Testis (tissue), 3 donors: Measurements from ENCODE around the gene NEXN. TPM values are rescaled to one million over a fixed set of nuclear protein-coding genes. Genes with fewer than 3 reads are reported as not detected.

Source experiments
- DNase-seq: peaks from one replicate; pipeline ENCODE4 v3.0.0-alpha.2; 2019
- H3K27ac ChIP-seq, 2 donors: fragments of 200-600 bp; sonication (generic); one replicate each; pipeline ENCODE4 v1.5.1; 2019
- H3K27me3 ChIP-seq: fragments of 200-600 bp; sonication (generic); one replicate; pipeline ENCODE4 v1.5.1; 2019
- H3K36me3 ChIP-seq: fragments of 200-600 bp; sonication (generic); one replicate; pipeline ENCODE4 v1.5.1; 2017; ENCODE audit warnings: low read depth; ENCODE audit errors: missing control alignments
- H3K4me1 ChIP-seq: fragments of 200-600 bp; sonication (generic); one replicate; pipeline ENCODE4 v1.5.1; 2019
- H3K4me3 ChIP-seq, 2 donors: fragments of 200-600 bp; sonication (generic); one replicate each; pipeline ENCODE4 v1.5.1; 2017 to 2019
- H3K9me3 ChIP-seq: fragments of 200-600 bp; sonication (generic); one replicate; pipeline ENCODE4 v1.5.1; 2017
- CTCF ChIP-seq, 3 experiments: fragments of 450-650 bp in 2 of 3; fragments of 200-600 bp in 1 of 3; sonication (generic) in 1 of 3; IDR thresholded peaks; one replicate each; pipeline ENCODE4 v1.5.1; 2016 to 2019; ENCODE audit warnings: antibody characterized with exemption in 3 of 3, mild to moderate bottlenecking in 2 of 3, moderate library complexity in 1 of 3
- POLR2A ChIP-seq: fragments of 450-650 bp; IDR thresholded peaks from one replicate; pipeline ENCODE4 v1.6.1; 2017; ENCODE audit warnings: antibody characterized with exemption, mild to moderate bottlenecking, moderate library complexity
- WGBS, 2 donors: methylation state at CpG; one replicate each; pipeline ENCODE4 v1.1.5; 2018; 5-methylcytosine and 5-hydroxymethylcytosine counted together
- intact Hi-C: fragments of 100-400 bp; cut with DNase I; formaldehyde crosslinking; loops from one replicate; pipeline ENCODE4 v1.15.1; 2023; ENCODE audit warnings: low total_unique reads
- polyA plus RNA-seq: library from polyadenylated mRNA; stranded (reverse); fragments of 350-450 nt; fragmentation: Illumina TruSeq; extraction: RNeasy Lipid Tissue Mini Kit (QIAGEN cat#74804); gene quantifications from one replicate; pipeline ENCODE4 v1.2.3, GENCODE V29; 2014; ENCODE audit warnings: low read depth, low replicate concordance; ENCODE audit not compliant: insufficient read depth
- total RNA-seq, 2 donors: library from RNA; depleted of rRNA; stranded (reverse); fragments of >200 nt; gene quantifications; one replicate each; pipeline ENCODE4 v1.2.3, GENCODE V29; 2016

Gene NEXN
- total and polyA plus RNA-seq, 3 donors from 2014 or later, result 2.5 to 10.6 (median 4.6) TPM

- Histone ChIP-seq H3K4me3 (no peak overlapping the region), H3K4me1 (peaks cover 23% of the 10 kb centered on the region), H3K9me3 (no peaks in the 10 kb centered on the region), H3K27ac (no peak overlapping the region), H3K36me3 (no peaks in the 10 kb centered on the region), H3K27me3 (no peaks in the 10 kb centered on the region)
- no peak for DNase-seq
- TF ChIP-seq CTCF (IDR thresholded peaks at IDR 0.05) (no peak), POLR2A (no peak)
- intact Hi-C loops, result no loop called here
- WGBS, 2 donors, result 29 to 34% methylated on average over 2 of the region's 2 CpGs
These were observed 87.5 kb downstream of the NEXN start for GRCh38 chr1:77975907-77976306.

GRCh38 chr1:77976433-77977076 is 88.1 kb downstream of the NEXN start:
- Histone ChIP-seq H3K4me3 (peak overlapping the region; percentile 90 to 93), H3K36me3 (no peaks in the 10 kb centered on the region), H3K4me1 (peaks cover 23% of the 10 kb centered on the region), H3K9me3 (no peaks in the 10 kb centered on the region), H3K27me3 (no peaks in the 10 kb centered on the region), H3K27ac (peak overlapping the region in 1 of 2 donors; percentile 99)
- DNase-seq, result no peak
- intact Hi-C loops, result no loop called here
- WGBS, 2 donors, result 47 to 57% methylated on average over 13 of the region's 13 CpGs
- TF ChIP-seq CTCF (IDR thresholded peaks at IDR 0.05), result no peak
- no peak for TF ChIP-seq POLR2A

DNA sequence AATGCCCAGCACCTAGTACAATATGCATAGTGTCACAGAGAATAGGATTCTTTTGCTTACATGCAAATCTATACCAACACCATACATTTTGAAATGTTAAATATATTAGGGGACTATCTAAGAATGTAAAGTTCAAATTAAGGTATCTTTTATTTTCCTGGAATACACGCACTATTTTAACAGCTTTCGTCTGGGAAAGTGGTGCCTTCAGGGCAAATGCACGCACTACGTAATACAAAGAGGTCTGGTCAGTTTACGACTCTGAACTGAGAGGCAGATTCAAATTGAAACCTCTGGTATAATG is 89.5 kb downstream of the NEXN start:
- peak overlapping the region; percentile 90 to 93 for H3K4me3 ChIP-seq
- no peaks in the 10 kb centered on the region for H3K27me3 ChIP-seq
- intact Hi-C loops, result no loop called here
- H3K4me1 ChIP-seq, result peaks cover 23% of the 10 kb centered on the region
- no peaks in the 10 kb centered on the region for H3K9me3 ChIP-seq
- H3K27ac ChIP-seq, result peak overlapping the region; percentile 98 to 99
- DNase-seq, result no peak
- no peaks in the 10 kb centered on the region for H3K36me3 ChIP-seq
- WGBS, 2 donors, result 0% methylated on average over 5 of the region's 5 CpGs
- no peak for TF ChIP-seq CTCF (IDR thresholded peaks at IDR 0.05)
- TF ChIP-seq POLR2A, result no peak

- WGBS, 2 donors, result 0 to 1% methylated on average over 28 to 34 of the region's 34 CpGs
- H3K27me3 ChIP-seq, result no peaks in the 10 kb centered on the region
- peak overlapping the region; percentile 90 to 93 for H3K4me3 ChIP-seq
- H3K36me3 ChIP-seq, result no peaks in the 10 kb centered on the region
- TF ChIP-seq POLR2A (no peak), CTCF (IDR thresholded peaks at IDR 0.05) (no peak)
- H3K9me3 ChIP-seq, result no peaks in the 10 kb centered on the region
- DNase-seq, result peak; percentile 87
- H3K4me1 ChIP-seq, result peaks cover 23% of the 10 kb centered on the region
- intact Hi-C loops, result no loop called here
- H3K27ac ChIP-seq, result peak overlapping the region; percentile 98 to 99
These were observed 90.0 kb downstream of the NEXN start for GRCh38 chr1:77978293-77978968.
